ENCODE measurements around the gene ZNF396.

DNA sequence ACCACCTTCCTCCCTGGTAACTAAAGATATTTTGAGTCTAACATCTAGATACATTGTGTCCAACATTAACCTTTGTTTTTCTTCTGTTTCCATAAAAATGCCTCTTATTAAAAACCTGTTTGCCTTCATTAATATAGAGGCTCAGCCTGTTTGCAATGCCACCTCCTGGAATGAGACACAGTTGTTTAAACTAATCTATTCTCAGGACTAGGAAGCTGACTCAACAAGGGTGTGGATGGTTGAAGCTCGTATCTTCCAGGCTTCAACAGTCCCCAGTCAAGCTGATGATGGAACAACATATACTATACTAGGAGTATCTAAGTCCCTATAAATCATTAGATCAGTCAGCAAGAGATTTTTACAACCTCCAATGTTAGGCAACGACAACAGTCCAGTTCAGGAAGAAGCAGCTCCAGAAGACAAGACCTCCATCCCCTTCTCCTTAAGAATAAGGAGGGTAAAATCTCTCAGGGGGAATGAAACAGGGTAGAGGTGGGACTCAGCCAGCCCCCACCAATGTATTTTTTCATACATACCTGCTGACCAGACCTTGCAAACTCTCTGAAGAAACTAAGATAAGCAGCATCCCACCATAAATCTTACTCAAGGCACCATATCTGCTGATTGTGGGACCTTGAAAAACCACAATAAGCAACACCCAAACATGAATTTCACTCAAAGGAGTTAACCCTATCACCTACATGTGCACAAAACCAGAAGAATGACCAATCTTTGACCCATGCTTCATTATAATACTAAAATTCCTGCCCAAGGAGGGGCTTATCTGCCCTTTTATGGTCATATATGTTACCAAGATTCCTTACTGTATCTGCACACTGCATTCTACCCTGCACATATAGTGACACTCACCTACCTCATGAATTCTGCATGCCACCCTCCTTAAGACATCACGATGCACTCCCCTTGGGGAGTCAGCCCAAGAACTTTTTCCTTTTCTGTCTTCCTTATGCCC is 54.4 kb downstream of the ZNF396 start:
- TF ChIP-seq POLR2A (IDR thresholded peaks at IDR 0.05) = no peak
- TF ChIP-seq, protein P1, sequence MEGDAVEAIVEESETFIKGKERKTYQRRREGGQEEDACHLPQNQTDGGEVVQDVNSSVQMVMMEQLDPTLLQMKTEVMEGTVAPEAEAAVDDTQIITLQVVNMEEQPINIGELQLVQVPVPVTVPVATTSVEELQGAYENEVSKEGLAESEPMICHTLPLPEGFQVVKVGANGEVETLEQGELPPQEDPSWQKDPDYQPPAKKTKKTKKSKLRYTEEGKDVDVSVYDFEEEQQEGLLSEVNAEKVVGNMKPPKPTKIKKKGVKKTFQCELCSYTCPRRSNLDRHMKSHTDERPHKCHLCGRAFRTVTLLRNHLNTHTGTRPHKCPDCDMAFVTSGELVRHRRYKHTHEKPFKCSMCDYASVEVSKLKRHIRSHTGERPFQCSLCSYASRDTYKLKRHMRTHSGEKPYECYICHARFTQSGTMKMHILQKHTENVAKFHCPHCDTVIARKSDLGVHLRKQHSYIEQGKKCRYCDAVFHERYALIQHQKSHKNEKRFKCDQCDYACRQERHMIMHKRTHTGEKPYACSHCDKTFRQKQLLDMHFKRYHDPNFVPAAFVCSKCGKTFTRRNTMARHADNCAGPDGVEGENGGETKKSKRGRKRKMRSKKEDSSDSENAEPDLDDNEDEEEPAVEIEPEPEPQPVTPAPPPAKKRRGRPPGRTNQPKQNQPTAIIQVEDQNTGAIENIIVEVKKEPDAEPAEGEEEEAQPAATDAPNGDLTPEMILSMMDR (IDR thresholded peaks at IDR 0.05) = no peak

Data from heart left ventricle (tissue), 13 donors.